Testis (tissue), 3 donors: ENCODE data around the gene CDH22. TPM values are rescaled to one million over a fixed set of nuclear protein-coding genes. Genes with fewer than 3 reads are reported as not detected.

ENCODE experiments used
- DNase-seq: peaks from one replicate; pipeline ENCODE4 v3.0.0-alpha.2; 2019
- H3K27ac ChIP-seq, 2 donors: fragments of 200-600 bp; sonication (generic); one replicate each; pipeline ENCODE4 v1.5.1; 2019
- H3K27me3 ChIP-seq: fragments of 200-600 bp; sonication (generic); one replicate; pipeline ENCODE4 v1.5.1; 2019
- H3K36me3 ChIP-seq: fragments of 200-600 bp; sonication (generic); one replicate; pipeline ENCODE4 v1.5.1; 2017; ENCODE audit warnings: low read depth; ENCODE audit errors: missing control alignments
- H3K4me1 ChIP-seq: fragments of 200-600 bp; sonication (generic); one replicate; pipeline ENCODE4 v1.5.1; 2019
- H3K4me3 ChIP-seq, 2 donors: fragments of 200-600 bp; sonication (generic); one replicate each; pipeline ENCODE4 v1.5.1; 2017 to 2019
- H3K9me3 ChIP-seq: fragments of 200-600 bp; sonication (generic); one replicate; pipeline ENCODE4 v1.5.1; 2017
- POLR2A ChIP-seq: fragments of 450-650 bp; IDR thresholded peaks from one replicate; pipeline ENCODE4 v1.6.1; 2017; ENCODE audit warnings: antibody characterized with exemption, mild to moderate bottlenecking, moderate library complexity
- WGBS, 2 donors: methylation state at CpG; one replicate each; pipeline ENCODE4 v1.1.5; 2018; 5-methylcytosine and 5-hydroxymethylcytosine counted together
- intact Hi-C: fragments of 100-400 bp; cut with DNase I; formaldehyde crosslinking; loops from one replicate; pipeline ENCODE4 v1.15.1; 2023; ENCODE audit warnings: low total_unique reads
- polyA plus RNA-seq: library from polyadenylated mRNA; stranded (reverse); fragments of 350-450 nt; fragmentation: Illumina TruSeq; extraction: RNeasy Lipid Tissue Mini Kit (QIAGEN cat#74804); gene quantifications from one replicate; pipeline ENCODE4 v1.2.3, GENCODE V29; 2014; ENCODE audit warnings: low read depth, low replicate concordance; ENCODE audit not compliant: insufficient read depth
- total RNA-seq, 2 donors: library from RNA; depleted of rRNA; stranded (reverse); fragments of >200 nt; gene quantifications; one replicate each; pipeline ENCODE4 v1.2.3, GENCODE V29; 2016
- TF ChIP-seq, protein P1 (sequence below), 3 experiments: fragments of 450-650 bp in 2 of 3; fragments of 200-600 bp in 1 of 3; sonication (generic) in 1 of 3; IDR thresholded peaks; one replicate each; pipeline ENCODE4 v1.5.1; 2016 to 2019; ENCODE audit warnings: antibody characterized with exemption in 3 of 3, mild to moderate bottlenecking in 2 of 3, moderate library complexity in 1 of 3

Gene CDH22
- total and polyA plus RNA-seq, 3 donors from 2014 or later, result 1.8 to 2.6 (median 2.6) TPM

- no peak overlapping the region for H3K27ac ChIP-seq
- no peak overlapping the region for H3K4me3 ChIP-seq
- H3K4me1 ChIP-seq, result peaks cover 6% of the 10 kb centered on the region
- no peak for TF ChIP-seq POLR2A
- TF ChIP-seq, protein P1, sequence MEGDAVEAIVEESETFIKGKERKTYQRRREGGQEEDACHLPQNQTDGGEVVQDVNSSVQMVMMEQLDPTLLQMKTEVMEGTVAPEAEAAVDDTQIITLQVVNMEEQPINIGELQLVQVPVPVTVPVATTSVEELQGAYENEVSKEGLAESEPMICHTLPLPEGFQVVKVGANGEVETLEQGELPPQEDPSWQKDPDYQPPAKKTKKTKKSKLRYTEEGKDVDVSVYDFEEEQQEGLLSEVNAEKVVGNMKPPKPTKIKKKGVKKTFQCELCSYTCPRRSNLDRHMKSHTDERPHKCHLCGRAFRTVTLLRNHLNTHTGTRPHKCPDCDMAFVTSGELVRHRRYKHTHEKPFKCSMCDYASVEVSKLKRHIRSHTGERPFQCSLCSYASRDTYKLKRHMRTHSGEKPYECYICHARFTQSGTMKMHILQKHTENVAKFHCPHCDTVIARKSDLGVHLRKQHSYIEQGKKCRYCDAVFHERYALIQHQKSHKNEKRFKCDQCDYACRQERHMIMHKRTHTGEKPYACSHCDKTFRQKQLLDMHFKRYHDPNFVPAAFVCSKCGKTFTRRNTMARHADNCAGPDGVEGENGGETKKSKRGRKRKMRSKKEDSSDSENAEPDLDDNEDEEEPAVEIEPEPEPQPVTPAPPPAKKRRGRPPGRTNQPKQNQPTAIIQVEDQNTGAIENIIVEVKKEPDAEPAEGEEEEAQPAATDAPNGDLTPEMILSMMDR (IDR thresholded peaks at IDR 0.05), result no peak
- intact Hi-C loops, result no loop called here
- DNase-seq, result peak; percentile 88
- no peaks in the 10 kb centered on the region for H3K36me3 ChIP-seq
- H3K9me3 ChIP-seq, result no peaks in the 10 kb centered on the region
- H3K27me3 ChIP-seq, result no peaks in the 10 kb centered on the region
- 51 to 60% methylated on average over 6 to 8 of the region's 8 CpGs for WGBS, 2 donors
These were observed 52.7 kb downstream of the CDH22 start for GRCh38 chr20:46255440-46256104.

DNA sequence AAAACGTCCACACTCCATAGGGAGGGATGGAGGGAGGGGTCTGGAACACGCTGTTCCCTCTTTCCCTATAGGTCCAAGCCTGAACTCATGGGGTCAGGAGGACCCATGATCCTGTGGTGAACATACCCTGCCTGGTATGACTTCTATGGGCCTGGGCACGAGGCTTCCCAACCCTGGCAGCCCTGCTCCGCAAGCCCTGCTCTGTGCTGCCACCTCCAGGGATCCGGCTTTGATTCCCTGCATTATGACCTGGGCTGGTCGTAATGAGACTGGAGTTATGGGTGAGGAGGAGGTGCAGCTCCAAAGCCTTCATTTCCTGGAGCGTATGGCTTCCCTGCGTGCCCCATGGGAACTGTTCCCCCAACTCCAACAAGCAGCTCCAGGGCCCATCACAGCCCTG, 54.9 kb downstream of the CDH22 start:
- no peak for TF ChIP-seq POLR2A
- TF ChIP-seq, protein P1 (IDR thresholded peaks at IDR 0.05), result no peak
- intact Hi-C loops, result no loop called here
- Histone ChIP-seq H3K27me3 (no peaks in the 10 kb centered on the region), H3K27ac (no peak overlapping the region), H3K4me1 (peaks cover 6% of the 10 kb centered on the region), H3K36me3 (no peaks in the 10 kb centered on the region), H3K4me3 (no peak overlapping the region), H3K9me3 (no peaks in the 10 kb centered on the region)
- DNase-seq, result peak; percentile 27
- 26 to 45% methylated on average over 4 to 8 of the region's 8 CpGs for WGBS, 2 donors

GRCh38 chr20:46252352-46253091, 55.8 kb downstream of the CDH22 start:
- Histone ChIP-seq H3K36me3 (no peaks in the 10 kb centered on the region), H3K4me3 (no peak overlapping the region), H3K9me3 (no peaks in the 10 kb centered on the region), H3K4me1 (peaks cover 6% of the 10 kb centered on the region), H3K27me3 (no peaks in the 10 kb centered on the region), H3K27ac (no peak overlapping the region)
- DNase-seq, result no peak
- 79 to 81% methylated on average over 8 of the region's 8 CpGs for WGBS, 2 donors
- TF ChIP-seq, protein P1 (IDR thresholded peaks at IDR 0.05), result no peak
- intact Hi-C loops, result no loop called here

- intact Hi-C loops, result no loop called here
- H3K27ac ChIP-seq, result no peak overlapping the region
- TF ChIP-seq, protein P1 (IDR thresholded peaks at IDR 0.05), result no peak
- TF ChIP-seq POLR2A, result no peak
- H3K36me3 ChIP-seq, result no peaks in the 10 kb centered on the region
- H3K9me3 ChIP-seq, result no peaks in the 10 kb centered on the region
- no peak for DNase-seq
- peak overlapping the region in 1 of 2 donors; percentile 4 for H3K4me3 ChIP-seq
- 14 to 40% methylated on average over 1 to 52 of the region's 56 CpGs for WGBS, 2 donors
- H3K27me3 ChIP-seq, result no peaks in the 10 kb centered on the region
- H3K4me1 ChIP-seq, result peaks cover 6% of the 10 kb centered on the region
These were observed 57.1 kb downstream of the CDH22 start for GRCh38 chr20:46251211-46251673.
